Body of pancreas (tissue), 4 donors: ENCODE measurements around the gene CTAGE9.

Source experiments
- POLR2A ChIP-seq, 3 donors: fragments of 450-650 bp; IDR thresholded peaks; one replicate each; pipeline ENCODE4 v1.6.1; 2016; ENCODE audit warnings: antibody characterized with exemption in 3 of 3, mild to moderate bottlenecking in 2 of 3
- TF ChIP-seq, protein P1 (sequence below), 7 experiments: fragments of 450-650 bp in 4 of 7; fragments of 200-600 bp in 3 of 7; sonication (generic) in 3 of 7; IDR thresholded peaks; one replicate each; pipeline ENCODE4 v1.5.1; 2016 to 2019; ENCODE audit warnings: antibody characterized with exemption in 7 of 7

DNA sequence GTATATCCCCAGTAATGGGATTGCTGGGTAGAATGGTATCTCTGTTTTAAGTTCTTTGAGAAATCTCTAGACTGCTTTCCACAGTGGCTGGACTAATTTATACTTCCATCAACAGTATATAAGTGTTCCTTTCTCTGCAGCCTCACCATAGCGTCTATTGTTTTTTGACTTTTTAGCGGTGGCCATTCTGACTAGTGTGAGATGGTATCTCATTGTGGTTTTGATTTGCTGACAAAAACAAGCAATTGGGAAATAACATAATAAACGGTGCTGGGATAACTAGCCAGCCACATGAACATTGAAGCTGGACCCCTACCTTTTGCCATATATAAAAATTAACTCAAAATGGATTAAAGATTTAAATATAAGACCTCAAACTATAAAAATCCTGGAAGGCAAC, 23.8 kb downstream of the CTAGE9 start:
- TF ChIP-seq POLR2A (IDR thresholded peaks at IDR 0.05): no peak
- TF ChIP-seq, protein P1, sequence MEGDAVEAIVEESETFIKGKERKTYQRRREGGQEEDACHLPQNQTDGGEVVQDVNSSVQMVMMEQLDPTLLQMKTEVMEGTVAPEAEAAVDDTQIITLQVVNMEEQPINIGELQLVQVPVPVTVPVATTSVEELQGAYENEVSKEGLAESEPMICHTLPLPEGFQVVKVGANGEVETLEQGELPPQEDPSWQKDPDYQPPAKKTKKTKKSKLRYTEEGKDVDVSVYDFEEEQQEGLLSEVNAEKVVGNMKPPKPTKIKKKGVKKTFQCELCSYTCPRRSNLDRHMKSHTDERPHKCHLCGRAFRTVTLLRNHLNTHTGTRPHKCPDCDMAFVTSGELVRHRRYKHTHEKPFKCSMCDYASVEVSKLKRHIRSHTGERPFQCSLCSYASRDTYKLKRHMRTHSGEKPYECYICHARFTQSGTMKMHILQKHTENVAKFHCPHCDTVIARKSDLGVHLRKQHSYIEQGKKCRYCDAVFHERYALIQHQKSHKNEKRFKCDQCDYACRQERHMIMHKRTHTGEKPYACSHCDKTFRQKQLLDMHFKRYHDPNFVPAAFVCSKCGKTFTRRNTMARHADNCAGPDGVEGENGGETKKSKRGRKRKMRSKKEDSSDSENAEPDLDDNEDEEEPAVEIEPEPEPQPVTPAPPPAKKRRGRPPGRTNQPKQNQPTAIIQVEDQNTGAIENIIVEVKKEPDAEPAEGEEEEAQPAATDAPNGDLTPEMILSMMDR (IDR thresholded peaks at IDR 0.05): no peak
